Measurements from ENCODE around the gene CPEB4. TPM values are rescaled to one million over a fixed set of nuclear protein-coding genes. Genes with fewer than 3 reads are reported as not detected.

Gene CPEB4
- total and polyA plus RNA-seq, 9 of the 15 experiments (the other 6 are each of a cell fraction or from before 2014, with no cell fraction given): 7.4 to 21.3 (median 12.4) TPM

DNA sequence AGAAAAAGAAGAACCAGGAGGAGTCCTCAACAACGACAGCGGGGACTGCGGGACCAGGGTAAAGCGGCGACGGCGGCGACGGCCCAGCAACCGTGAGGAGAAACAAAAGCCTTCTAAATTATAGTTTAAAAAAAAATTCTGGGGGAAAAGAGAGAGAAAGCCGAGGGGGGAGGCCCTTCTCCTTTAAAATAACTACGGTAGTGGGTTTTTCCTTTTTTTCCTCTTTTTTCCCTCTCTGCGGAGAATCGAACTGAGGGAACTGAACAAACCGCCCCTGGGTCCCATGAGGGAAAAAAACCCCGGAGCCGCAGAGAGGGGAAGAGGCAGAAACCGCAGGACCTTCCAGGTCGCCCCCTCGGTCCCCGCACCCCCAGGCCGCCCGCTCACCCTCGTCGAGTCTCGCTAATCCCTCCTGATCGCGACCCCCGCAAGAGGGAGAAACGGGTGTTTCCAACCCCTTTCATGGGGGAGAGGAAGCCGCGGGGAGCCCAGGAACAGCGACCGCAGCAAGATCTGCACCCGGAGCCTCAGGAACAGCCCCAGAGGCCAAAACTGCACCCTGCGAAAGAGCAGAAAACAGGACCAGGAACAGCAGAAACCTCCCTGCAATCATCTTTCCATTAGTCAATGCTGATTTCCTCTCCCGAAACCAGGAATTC, 453 bp downstream of the CPEB4 start (continued):
- TF ChIP-seq TAF1 (IDR thresholded peaks at IDR 0.05; ENCODE audit: control insufficient read depth, extremely low read depth, insufficient read depth, low read length, severe bottlenecking) (no peak), BRF2 (IDR thresholded peaks at IDR 0.05; ENCODE audit: borderline replicate concordance, insufficient read depth, insufficient read length) (no peak), THRAP3 (IDR thresholded peaks at IDR 0.05; ENCODE audit: borderline replicate concordance) (no peak), ELF2 (CRISPR knock-in tag; IDR thresholded peaks at IDR 0.05) (no peak), ELF4 (CRISPR knock-in tag; IDR thresholded peaks at IDR 0.05) (no peak), IRF2 (CRISPR knock-in tag; IDR thresholded peaks at IDR 0.05) (no peak), STAT6 (CRISPR knock-in tag; IDR thresholded peaks at IDR 0.05) (no peak), DIDO1 (tag; IDR thresholded peaks at IDR 0.05; ENCODE audit: low read depth) (no peak), FOXA3 (CRISPR knock-in tag; conservative IDR thresholded peaks at IDR 0.05 in 1 of 2, IDR thresholded peaks at IDR 0.05 in 1 of 2) (no peak), GTF2A2 (tag; IDR thresholded peaks at IDR 0.05) (no peak), YY1 (IDR thresholded peaks at IDR 0.05; ENCODE audit: borderline replicate concordance in 1 of 3, control insufficient read depth in 1 of 3, extremely low read depth in 1 of 3, insufficient read depth in 3 of 3, insufficient read length in 1 of 3, insufficient replicate concordance in 2 of 3, low read depth in 1 of 3, low read length in 2 of 3) (no peak), ZBTB1 (CRISPR knock-in tag; IDR thresholded peaks at IDR 0.05; ENCODE audit: borderline replicate concordance, low read depth) (no peak), MAX (CRISPR knock-in tag; IDR thresholded peaks at IDR 0.05) (no peak), SIRT6 (IDR thresholded peaks at IDR 0.05; ENCODE audit: low read depth, low read length) (no peak), GABPB2 (CRISPR knock-in tag; conservative IDR thresholded peaks at IDR 0.05) (no peak), HMGXB4 (CRISPR knock-in tag; IDR thresholded peaks at IDR 0.05) (no peak), TFAM (CRISPR knock-in tag; conservative IDR thresholded peaks at IDR 0.05) (no peak), CBX3 (IDR thresholded peaks at IDR 0.05; ENCODE audit: borderline replicate concordance in 1 of 2, low read length in 2 of 2) (no peak), U2AF2 (optimal IDR thresholded peaks at IDR 0.05; ENCODE audit: low read depth, low read length) (no peak), ZNF347 (CRISPR knock-in tag; IDR thresholded peaks at IDR 0.05; ENCODE audit: low read depth) (no peak), SMARCA5 (IDR thresholded peaks at IDR 0.05) (no peak)
